Type B pancreatic cell (in vitro differentiated cells): ENCODE results near the gene TRIM54. TPM values are rescaled to one million over a fixed set of nuclear protein-coding genes. Genes with fewer than 3 reads are reported as not detected.

Experiments
- DNase-seq: peaks from one replicate; pipeline ENCODE4 v3.0.0; 2021; ENCODE audit warnings: mixed read lengths; ENCODE audit not compliant: unreplicated experiment; ENCODE audit errors: extremely low spot score
- H3K27ac Mint-ChIP-seq: 2 replicates; pipeline ENCODE4 v1.8.0; 2021; ENCODE audit warnings: mild to moderate bottlenecking, mixed read lengths
- H3K27me3 Mint-ChIP-seq: 2 replicates; pipeline ENCODE4 v1.8.0; 2021; ENCODE audit warnings: mixed read lengths
- H3K36me3 Mint-ChIP-seq: 2 replicates; pipeline ENCODE4 v1.8.0; 2021; ENCODE audit warnings: mixed read lengths
- H3K4me1 Mint-ChIP-seq: one replicate; pipeline ENCODE4 v1.8.0; 2021; ENCODE audit warnings: mixed read lengths; ENCODE audit not compliant: unreplicated experiment
- H3K4me3 Mint-ChIP-seq: 2 replicates; pipeline ENCODE4 v1.8.0; 2021; ENCODE audit warnings: mild to moderate bottlenecking, mixed read lengths
- H3K9me3 Mint-ChIP-seq: 2 replicates; pipeline ENCODE4 v1.8.0; 2021; ENCODE audit warnings: mixed read lengths
- long read RNA-seq: library from polyadenylated mRNA; unstranded; transcript quantifications from one replicate; pipeline ENCODE4 v2.0.0, GENCODE V29; 2020
- total RNA-seq: library from RNA; stranded (reverse); gene quantifications from 2 replicates; pipeline ENCODE4 v1.2.1, GENCODE V29; 2021; ENCODE audit warnings: low replicate concordance
- TF ChIP-seq, protein P1 (sequence below): fragments of 200-600 bp; sonication (generic); conservative IDR thresholded peaks from 2 replicates; pipeline ENCODE4 v1.5.0; 2021; ENCODE audit warnings: antibody characterized with exemption, mild to moderate bottlenecking

TRIM54 gene
- not detected in 2 replicates for total RNA-seq
- long read RNA-seq = 0 reads

GRCh38 chr2:27281855-27282559 is at the start of gene TRIM54:
TSS of gene TRIM54 (plus strand) at chr2:27282429. CDS start at chr2:27282732, 303 bp downstream.
- no peak for DNase-seq
- TF ChIP-seq, protein P1, sequence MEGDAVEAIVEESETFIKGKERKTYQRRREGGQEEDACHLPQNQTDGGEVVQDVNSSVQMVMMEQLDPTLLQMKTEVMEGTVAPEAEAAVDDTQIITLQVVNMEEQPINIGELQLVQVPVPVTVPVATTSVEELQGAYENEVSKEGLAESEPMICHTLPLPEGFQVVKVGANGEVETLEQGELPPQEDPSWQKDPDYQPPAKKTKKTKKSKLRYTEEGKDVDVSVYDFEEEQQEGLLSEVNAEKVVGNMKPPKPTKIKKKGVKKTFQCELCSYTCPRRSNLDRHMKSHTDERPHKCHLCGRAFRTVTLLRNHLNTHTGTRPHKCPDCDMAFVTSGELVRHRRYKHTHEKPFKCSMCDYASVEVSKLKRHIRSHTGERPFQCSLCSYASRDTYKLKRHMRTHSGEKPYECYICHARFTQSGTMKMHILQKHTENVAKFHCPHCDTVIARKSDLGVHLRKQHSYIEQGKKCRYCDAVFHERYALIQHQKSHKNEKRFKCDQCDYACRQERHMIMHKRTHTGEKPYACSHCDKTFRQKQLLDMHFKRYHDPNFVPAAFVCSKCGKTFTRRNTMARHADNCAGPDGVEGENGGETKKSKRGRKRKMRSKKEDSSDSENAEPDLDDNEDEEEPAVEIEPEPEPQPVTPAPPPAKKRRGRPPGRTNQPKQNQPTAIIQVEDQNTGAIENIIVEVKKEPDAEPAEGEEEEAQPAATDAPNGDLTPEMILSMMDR = no peak
- Mint-ChIP-seq H3K27ac (no peak within 1 kb of the TSS), H3K27me3 (peaks cover 79% of the 10 kb centered on the region), H3K4me1 (no peaks in the 10 kb centered on the region), H3K36me3 (no peaks in the 10 kb centered on the region), H3K4me3 (no peak within 1 kb of the TSS), H3K9me3 (no peaks in the 10 kb centered on the region)

DNA sequence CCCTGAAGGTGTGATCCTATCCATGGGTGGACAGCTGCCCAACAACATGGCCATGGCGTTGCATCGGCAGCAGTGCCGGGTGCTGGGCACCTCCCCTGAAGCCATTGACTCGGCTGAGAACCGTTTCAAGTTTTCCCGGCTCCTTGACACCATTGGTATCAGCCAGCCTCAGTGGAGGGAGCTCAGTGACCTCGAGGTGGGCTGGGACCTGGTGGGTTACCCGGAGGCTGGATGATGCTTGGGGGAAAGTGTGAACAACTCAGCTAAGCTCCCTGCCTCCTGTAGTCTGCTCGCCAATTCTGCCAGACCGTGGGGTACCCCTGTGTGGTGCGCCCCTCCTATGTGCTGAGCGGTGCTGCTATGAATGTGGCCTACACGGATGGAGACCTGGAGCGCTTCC is 48.9 kb upstream of the TRIM54 start:
- H3K36me3 Mint-ChIP-seq = peaks cover 18% of the 10 kb centered on the region
- no peaks in the 10 kb centered on the region for H3K9me3 Mint-ChIP-seq

DNA sequence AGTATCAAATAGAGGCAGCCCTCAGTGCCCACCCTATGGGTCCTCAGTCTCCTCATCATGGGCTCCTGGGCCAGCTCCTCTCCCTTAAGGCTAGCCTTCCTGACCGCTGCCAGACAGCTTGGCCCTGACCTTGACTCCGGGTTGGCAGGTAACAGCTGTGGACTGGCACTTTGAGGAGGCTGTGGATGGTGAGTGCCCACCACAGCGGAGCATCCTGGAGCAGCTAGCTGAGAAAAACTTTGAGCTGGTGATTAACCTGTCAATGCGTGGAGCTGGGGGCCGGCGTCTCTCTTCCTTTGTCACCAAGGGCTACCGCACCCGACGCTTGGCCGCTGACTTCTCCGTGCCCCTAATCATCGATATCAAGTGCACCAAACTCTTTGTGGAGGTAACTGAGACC is 46.1 kb upstream of the TRIM54 start:
- Mint-ChIP-seq H3K4me3 (no peak overlapping the region), H3K36me3 (peaks cover 24% of the 10 kb centered on the region), H3K27me3 (no peaks in the 10 kb centered on the region), H3K27ac (no peak overlapping the region), H3K4me1 (no peaks in the 10 kb centered on the region), H3K9me3 (no peaks in the 10 kb centered on the region)
- TF ChIP-seq, protein P1 = no peak
- DNase-seq = no peak

More for the DNA sequence above, 48.9 kb upstream of the TRIM54 start:
- Mint-ChIP-seq H3K4me1 (no peaks in the 10 kb centered on the region), H3K27ac (no peak overlapping the region), H3K27me3 (no peaks in the 10 kb centered on the region), H3K4me3 (no peak overlapping the region)
- no peak for DNase-seq
- TF ChIP-seq, protein P1 = no peak

DNA sequence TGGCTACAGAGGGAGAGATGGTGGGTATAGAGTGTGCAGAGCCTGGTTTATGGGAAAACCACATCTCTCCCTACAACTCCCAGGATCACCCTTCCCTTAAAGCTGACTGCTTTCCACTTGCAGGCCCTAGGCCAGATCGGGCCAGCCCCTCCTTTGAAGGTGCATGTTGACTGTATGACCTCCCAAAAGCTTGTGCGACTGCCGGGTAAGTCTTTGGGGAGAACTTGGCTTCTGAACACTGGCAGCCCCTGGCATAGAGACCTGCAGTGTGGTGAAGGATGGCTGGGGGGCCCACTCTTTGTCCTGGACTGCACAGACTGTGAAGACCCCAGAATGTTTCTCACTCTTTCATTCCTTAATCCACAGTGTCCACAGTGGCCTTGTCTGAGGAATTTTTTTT is 45.6 kb upstream of the TRIM54 start:
- Mint-ChIP-seq H3K27ac (no peak overlapping the region), H3K4me1 (no peaks in the 10 kb centered on the region), H3K27me3 (no peaks in the 10 kb centered on the region), H3K9me3 (no peaks in the 10 kb centered on the region), H3K36me3 (peaks cover 24% of the 10 kb centered on the region), H3K4me3 (no peak overlapping the region)
- DNase-seq = no peak
- TF ChIP-seq, protein P1 = no peak

GRCh38 chr2:27237341-27237945 is 44.8 kb upstream of the TRIM54 start:
- Mint-ChIP-seq H3K4me3 (no peak overlapping the region), H3K36me3 (peaks cover 24% of the 10 kb centered on the region), H3K9me3 (no peaks in the 10 kb centered on the region), H3K27ac (no peak overlapping the region), H3K27me3 (no peaks in the 10 kb centered on the region), H3K4me1 (no peaks in the 10 kb centered on the region)
- DNase-seq = no peak
- TF ChIP-seq, protein P1 = no peak
